GM19468 (cell line): ENCODE data around the gene SPOCK1.

ENCODE experiments used
- ATAC-seq: cut with Tn5 transposase; IDR thresholded peaks from one replicate; pipeline ENCODE4 v1.9.1; 2021; ENCODE audit warnings: mild to moderate bottlenecking, moderate library complexity, moderate number of reproducible peaks; ENCODE audit not compliant: unreplicated experiment; ENCODE audit errors: extremely low read depth

Gene SPOCK1

GRCh38 chr5:137144656-137145055 is 354.5 kb downstream of the SPOCK1 start:
- ATAC-seq, result no peak

DNA sequence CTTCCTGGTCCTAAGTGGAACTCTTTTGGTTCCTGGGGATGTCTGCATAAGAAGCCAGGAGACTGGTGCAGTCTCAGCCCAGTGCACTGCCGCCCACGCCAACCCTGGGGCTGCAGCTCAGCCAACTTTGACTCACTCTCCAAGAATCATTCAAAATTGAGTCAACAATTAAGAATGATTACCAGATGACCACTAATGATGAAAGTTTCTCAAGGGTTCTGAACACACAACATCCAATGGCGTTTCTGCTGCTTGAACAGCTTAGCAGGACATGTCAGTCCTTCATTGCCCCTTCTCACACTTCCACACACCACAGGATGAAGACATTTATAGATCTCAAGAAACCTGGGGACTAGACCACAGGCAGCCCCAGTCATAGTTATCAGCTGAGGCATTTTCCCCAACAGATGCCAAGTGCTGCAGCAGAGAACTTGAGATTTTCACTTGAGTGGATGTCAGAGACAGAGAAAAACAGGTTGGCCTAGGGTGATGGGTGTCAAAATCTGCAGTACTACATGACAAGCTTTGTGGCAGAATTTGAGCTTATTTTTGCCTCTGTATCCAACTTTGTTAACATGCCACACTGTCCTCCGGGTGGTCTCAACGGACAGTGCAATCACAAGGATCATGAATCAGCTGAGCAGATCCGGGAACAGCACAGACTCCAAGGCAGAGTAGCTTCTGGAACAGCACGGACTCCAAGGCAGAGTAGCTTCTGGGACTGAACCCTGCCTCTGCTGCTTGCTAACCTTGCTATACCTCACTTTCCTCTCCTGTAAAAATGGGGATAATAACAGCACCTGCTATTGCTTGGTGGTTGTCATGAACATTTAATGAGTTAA is 356.1 kb downstream of the SPOCK1 start:
- peak; percentile 20 for ATAC-seq

- ATAC-seq, result no peak
Measured at GRCh38 chr5:137142346-137142745, 356.8 kb downstream of the SPOCK1 start.

DNA sequence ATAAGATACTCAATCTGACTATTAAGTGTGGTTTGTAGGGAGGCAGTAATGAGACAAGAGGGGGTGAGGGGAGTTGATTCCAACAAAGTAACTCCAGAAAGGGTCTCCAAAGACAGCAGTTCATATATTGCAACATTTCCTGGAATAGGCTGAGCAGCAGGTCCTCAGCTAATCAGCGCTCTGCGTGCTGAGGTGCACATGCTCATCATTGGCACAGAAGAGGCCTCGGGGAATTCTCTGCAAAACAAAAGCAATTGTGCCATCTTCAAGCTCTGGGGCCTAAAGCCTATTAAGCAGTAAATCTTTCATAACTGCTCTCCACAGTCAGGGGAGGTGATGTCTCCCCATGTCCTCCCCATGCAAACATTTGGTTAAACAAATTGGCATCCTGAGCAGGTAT is 357.3 kb downstream of the SPOCK1 start:
- ATAC-seq, result no peak

DNA sequence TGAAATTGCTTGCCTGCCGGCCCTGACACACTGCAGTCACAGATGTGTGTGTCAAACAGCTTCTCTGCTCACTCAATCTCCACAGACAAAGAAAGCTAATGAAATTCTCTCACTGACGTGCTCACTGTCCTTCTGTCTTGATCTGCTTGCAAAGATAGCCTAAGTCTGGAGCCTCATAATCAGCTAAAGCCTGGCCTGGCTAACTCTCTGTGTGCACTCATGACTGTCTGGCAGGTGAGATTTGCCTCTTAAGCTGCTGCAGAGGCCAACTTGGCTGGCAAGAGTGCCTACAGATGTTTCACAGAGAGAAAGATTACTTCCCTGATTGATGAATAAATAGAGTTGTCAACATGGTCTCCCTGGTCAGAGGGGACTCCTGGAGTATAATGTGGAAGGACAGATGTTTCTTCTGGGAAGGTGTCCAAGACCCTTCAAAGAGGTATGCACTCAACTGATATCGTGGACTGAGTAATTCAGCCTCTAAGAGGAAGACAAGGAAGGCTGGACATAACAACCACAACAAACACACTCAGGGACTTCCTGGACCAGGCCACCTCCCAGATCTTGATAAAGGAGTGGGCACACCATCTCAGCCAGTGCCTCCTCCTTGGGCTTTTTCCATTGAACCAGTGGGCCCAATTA is 362.0 kb downstream of the SPOCK1 start:
- no peak for ATAC-seq

- ATAC-seq, result no peak
Measured at GRCh38 chr5:137134920-137135532, 364.1 kb downstream of the SPOCK1 start.

DNA sequence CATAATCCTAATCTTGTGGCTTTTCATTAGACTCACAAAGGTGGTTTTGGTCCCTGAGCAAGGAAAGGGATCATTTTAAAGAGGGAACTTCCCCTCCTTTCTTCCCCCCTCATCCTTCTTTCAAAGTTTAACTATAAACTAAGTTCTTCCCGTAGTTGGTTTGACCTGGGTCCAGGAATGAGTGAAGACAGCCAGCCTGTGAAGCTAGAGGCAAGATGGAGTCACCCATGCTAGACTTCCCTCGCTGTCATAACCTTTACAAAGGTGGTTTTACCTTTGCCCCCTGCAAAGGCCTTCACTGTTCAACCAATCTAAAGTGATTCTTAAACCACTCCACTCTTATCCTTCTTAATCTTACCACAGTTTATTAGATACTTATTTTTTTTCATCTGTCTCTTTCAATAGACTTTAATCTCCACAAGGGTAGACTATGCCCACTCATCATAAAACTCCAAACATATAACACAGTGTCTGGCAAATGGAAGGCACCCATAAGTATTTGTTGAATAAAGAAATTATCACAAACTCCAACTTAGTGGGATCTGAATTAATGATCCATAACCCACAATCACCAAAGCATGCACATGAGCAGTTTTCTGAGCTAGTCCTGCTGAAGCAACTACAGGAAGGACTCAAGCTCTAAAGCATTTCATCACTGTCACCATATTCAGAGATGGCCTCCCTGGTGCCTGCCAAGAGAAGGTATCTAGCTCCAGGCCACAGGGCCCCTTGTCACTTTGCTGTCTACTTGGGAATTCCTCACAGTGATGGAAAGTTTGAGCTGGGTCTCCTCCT is 369.0 kb downstream of the SPOCK1 start:
- no peak for ATAC-seq

- ATAC-seq, result no peak
Measured at GRCh38 chr5:137128012-137128411, 371.1 kb downstream of the SPOCK1 start.

DNA sequence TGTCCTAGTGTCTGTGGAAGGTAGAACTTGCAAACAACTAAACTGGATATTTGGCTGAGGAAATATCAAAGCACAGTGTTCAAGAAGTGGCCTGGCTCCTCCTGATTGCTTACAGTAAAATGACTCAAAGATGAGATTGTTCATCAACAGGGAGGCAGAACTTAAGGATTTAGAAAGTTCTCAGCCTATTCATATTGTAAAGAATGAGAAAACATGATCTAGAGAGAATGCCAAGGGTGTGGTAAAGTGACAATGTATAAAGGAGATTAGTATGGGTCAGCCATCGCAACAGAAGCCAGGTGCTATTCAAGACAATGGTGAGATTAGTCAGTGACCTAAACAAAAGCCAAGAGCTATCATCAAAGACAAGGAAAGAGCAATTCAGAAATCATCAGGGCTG is 372.3 kb downstream of the SPOCK1 start:
- ATAC-seq, result no peak

GRCh38 chr5:137122558-137122957 is 376.6 kb downstream of the SPOCK1 start:
- ATAC-seq, result no peak

GRCh38 chr5:137122075-137122474 is 377.1 kb downstream of the SPOCK1 start:
- no peak for ATAC-seq

DNA sequence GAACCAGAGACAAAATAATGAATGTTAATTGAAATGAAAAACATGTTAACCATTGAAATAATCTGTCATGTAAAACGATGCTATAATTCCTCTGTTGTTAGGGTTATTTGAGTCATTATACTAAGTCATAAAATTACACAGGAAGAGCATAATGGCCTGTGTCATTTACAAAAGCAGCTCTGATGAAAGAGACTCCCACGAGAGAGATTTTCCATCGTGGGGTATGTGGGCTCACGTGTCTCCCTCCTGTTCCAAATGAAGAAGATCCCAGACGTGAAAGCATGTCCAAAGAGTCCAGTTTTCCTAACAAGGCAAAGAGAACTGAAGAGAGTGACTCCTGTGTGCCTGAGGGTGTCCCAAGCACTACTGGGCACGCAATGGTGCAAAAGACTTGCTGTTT is 379.8 kb downstream of the SPOCK1 start:
- no peak for ATAC-seq

- no peak for ATAC-seq
Measured at GRCh38 chr5:137118629-137119028, 380.5 kb downstream of the SPOCK1 start.

GRCh38 chr5:137115152-137115551 is 384.0 kb downstream of the SPOCK1 start:
- ATAC-seq, result no peak

GRCh38 chr5:137114529-137114928 is 384.6 kb downstream of the SPOCK1 start:
- no peak for ATAC-seq

GRCh38 chr5:137113939-137114338 is 385.2 kb downstream of the SPOCK1 start:
- ATAC-seq, result peak; percentile 38

DNA sequence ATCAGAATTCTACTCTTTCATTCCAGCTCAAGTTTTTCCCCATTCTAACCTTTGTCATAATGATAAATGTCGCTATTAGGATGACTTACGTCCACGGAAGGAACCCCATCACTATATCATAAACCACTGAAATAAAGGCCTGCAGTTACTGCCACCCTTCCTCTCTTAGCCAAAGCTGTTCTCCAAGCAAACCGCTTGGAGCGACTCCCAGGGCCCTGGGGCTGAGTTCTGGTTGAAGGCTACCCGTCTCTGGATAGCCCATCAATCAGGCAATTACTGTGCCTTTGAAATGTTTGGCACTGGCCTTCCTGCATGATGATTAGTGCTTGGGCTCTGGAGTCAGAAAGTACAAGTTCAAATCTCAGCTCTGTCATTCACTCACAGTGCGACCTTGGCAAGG is 386.0 kb downstream of the SPOCK1 start:
- no peak for ATAC-seq

- no peak for ATAC-seq
Measured at GRCh38 chr5:137105351-137106035, 393.6 kb downstream of the SPOCK1 start.

GRCh38 chr5:137101544-137101943 is 397.6 kb downstream of the SPOCK1 start:
- no peak for ATAC-seq

DNA sequence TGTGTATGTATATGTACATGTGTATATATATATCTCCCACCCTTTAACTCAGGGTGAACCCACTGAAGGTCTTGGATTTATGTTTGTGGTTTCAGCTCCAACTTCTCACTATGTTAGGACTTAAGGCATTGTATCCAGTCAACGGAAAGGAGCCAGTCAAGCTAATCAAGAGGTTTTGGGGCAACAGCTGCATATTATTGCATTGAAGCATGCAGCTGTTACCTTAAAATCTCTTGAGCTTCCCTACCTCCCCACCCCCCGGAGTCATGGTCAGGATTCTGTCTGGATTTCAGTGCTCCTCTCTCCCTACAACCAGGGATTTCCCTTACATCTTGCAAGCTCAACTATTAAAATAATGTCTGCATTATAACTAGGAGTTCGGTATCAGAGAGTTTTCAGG is 399.5 kb downstream of the SPOCK1 start:
- no peak for ATAC-seq
